Endothelial cell of umbilical vein (primary cell): ENCODE results near the gene APOC4. TPM values are rescaled to one million over a fixed set of nuclear protein-coding genes. Genes with fewer than 3 reads are reported as not detected.

Experiments used
- BruUV-seq: library from RNA; stranded (reverse); fragments of 400-500 nt; replicated peaks from 2 replicates; lab custom pipeline; 2021; lab: Mats Ljungman, UMichigan
- CTCF ChIA-PET: fragments of 300-600, 350-600 bp; sonication (Branson Sonifier 250); formaldehyde crosslinking; loops from one replicate; lab custom pipeline; 2021; ENCODE audit warnings: antibody characterized with exemption, inconsistent platforms; lab: Charles Lee
- POLR2A ChIA-PET: fragments of 300-600, 350-600 bp; sonication (Branson Sonifier 250); formaldehyde crosslinking; loops from one replicate; lab custom pipeline; 2021; ENCODE audit warnings: antibody characterized with exemption, inconsistent platforms; lab: Charles Lee
- DNase-seq: peaks from one replicate; pipeline ENCODE4 v3.0.0-alpha.2; 2011; ENCODE audit warnings: low read depth, low spot score
- FAIRE-seq: peaks from 2 replicates; lab custom pipeline; 2011; peaks lifted over from hg19 to GRCh38; lab: Jason Lieb, UNC
- H2AFZ ChIP-seq: 2 replicates; pipeline ENCODE4 v1.6.0; 2012; ENCODE audit warnings: low read depth, low read length, control low read depth, inconsistent platforms
- H3K27ac ChIP-seq: 2 replicates; pipeline ENCODE4 v1.5.1; 2011; ENCODE audit warnings: low read depth, mild to moderate bottlenecking, control low read depth, low read length, moderate library complexity; ENCODE audit not compliant: insufficient read depth
- H3K27me3 ChIP-seq, 2 experiments: 2 replicates each; pipeline versions ENCODE4 v1.6.0 to v1.6.1; 2011; ENCODE audit warnings: low read length in 2 of 2, mixed read lengths in 1 of 2; ENCODE audit not compliant: control insufficient read depth in 2 of 2, insufficient read depth in 2 of 2
- H3K36me3 ChIP-seq, 2 experiments: 2 replicates in 1 of 2; 3 replicates in 1 of 2; pipeline ENCODE4 v1.5.1; 2011; ENCODE audit warnings: low read length in 2 of 2, mild to moderate bottlenecking in 1 of 2, moderate library complexity in 1 of 2; ENCODE audit not compliant: control insufficient read depth in 2 of 2, insufficient read depth in 2 of 2; ENCODE audit errors: extremely low read depth in 1 of 2
- H3K4me1 ChIP-seq: 3 replicates; pipeline ENCODE4 v1.5.1; 2011; ENCODE audit warnings: mild to moderate bottlenecking, low read length; ENCODE audit not compliant: control insufficient read depth, insufficient read depth; ENCODE audit errors: extremely low read depth
- H3K4me2 ChIP-seq: 2 replicates; pipeline ENCODE4 v1.6.1; 2011; ENCODE audit warnings: low read length, control low read depth, mixed read lengths; ENCODE audit not compliant: insufficient read depth
- H3K4me3 ChIP-seq, 3 experiments: fragments of 200-600 bp in 1 of 3; sonication (generic), shearing (Covaris generic) in 1 of 3; replicated peaks in 1 of 3; 2 replicates each; pipeline ENCODE4 v1.5.1; 2011 to 2016; ENCODE audit warnings: control low read depth in 3 of 3, low read length in 3 of 3, mild to moderate bottlenecking in 2 of 3, inconsistent platforms in 1 of 3, low read depth in 1 of 3, moderate library complexity in 1 of 3; ENCODE audit not compliant: insufficient read depth in 1 of 3
- H3K79me2 ChIP-seq: 2 replicates; pipeline ENCODE4 v1.6.0; 2012; ENCODE audit warnings: low read length, inconsistent platforms; ENCODE audit not compliant: control insufficient read depth, insufficient read depth
- H3K9ac ChIP-seq: replicated peaks from 2 replicates; pipeline ENCODE3; 2011; ENCODE audit warnings: low read length, control low read depth; ENCODE audit not compliant: insufficient read depth; ENCODE audit errors: extremely low read depth
- H3K9me1 ChIP-seq: replicated peaks from 3 replicates; pipeline ENCODE4 v1.6.0; 2011; ENCODE audit warnings: mild to moderate bottlenecking, low read length; ENCODE audit not compliant: control insufficient read depth, insufficient read depth; ENCODE audit errors: extremely low read depth
- H3K9me3 ChIP-seq: replicated peaks from 2 replicates; pipeline ENCODE4 v1.5.1; 2012; ENCODE audit warnings: low read length, inconsistent platforms; ENCODE audit not compliant: control insufficient read depth, insufficient read depth
- H4K20me1 ChIP-seq: replicated peaks from 2 replicates; pipeline ENCODE3; 2011; ENCODE audit warnings: mild to moderate bottlenecking, low read length; ENCODE audit not compliant: control insufficient read depth, insufficient read depth; ENCODE audit errors: extremely low read depth
- FOS ChIP-seq: IDR thresholded peaks from 2 replicates; pipeline ENCODE4 v1.6.1; 2011; ENCODE audit warnings: mild to moderate bottlenecking, low read length, moderate library complexity, borderline replicate concordance; ENCODE audit not compliant: insufficient read depth
- GATA2 ChIP-seq: IDR thresholded peaks from 2 replicates; pipeline ENCODE4 v1.7.0; 2011; ENCODE audit warnings: low read depth, mild to moderate bottlenecking, moderate library complexity, mixed read lengths, low read length; ENCODE audit not compliant: insufficient read length, insufficient read depth
- MYC ChIP-seq: IDR thresholded peaks from one replicate; pipeline ENCODE4 v1.6.1; 2011; ENCODE audit warnings: mild to moderate bottlenecking, low read depth, low read length
- dilution Hi-C: fragments of 300-500 bp; cut with MboI; formaldehyde crosslinking; loops from one replicate; pipeline ENCODE4 v1.15.0; 2019; ENCODE audit warnings: low sequenced_read_pairs; ENCODE audit not compliant: extremely low pct_ligation_motif_present
- intact Hi-C: fragments of 100-400 bp; cut with micrococcal nuclease; formaldehyde crosslinking; loops from one replicate; pipeline ENCODE4 v1.10.0; 2022
- polyA plus RNA-seq, 4 experiments: library from polyadenylated mRNA; depleted of rRNA in 3 of 4; stranded (reverse) in 3 of 4; unstranded in 1 of 4; fragments of >200 nt; gene quantifications; 2 replicates each; pipeline versions ENCODE4 v1.2.1 to v1.2.3, GENCODE V29; 2011 to 2012; ENCODE audit warnings: missing spikeins in 1 of 4
- total RNA-seq: library from RNA; stranded (reverse); gene quantifications from 2 replicates; pipeline ENCODE4 v1.2.3, GENCODE V29; 2021
- TF ChIP-seq, protein P1 (sequence below), 2 donors: IDR thresholded peaks; 1 replicate in 1 of 2; 2 replicates in 1 of 2; pipeline ENCODE4 v1.5.1; 2011; ENCODE audit warnings: low read length in 2 of 2, mild to moderate bottlenecking in 2 of 2, moderate library complexity in 2 of 2, control low read depth in 1 of 2, inconsistent platforms in 1 of 2, low read depth in 1 of 2; ENCODE audit not compliant: insufficient read depth in 1 of 2; ENCODE audit errors: extremely low read depth in 1 of 2
- TF ChIP-seq, protein P2 (sequence below): IDR thresholded peaks from 2 replicates; pipeline ENCODE4 v1.6.1; 2011; ENCODE audit not compliant: insufficient read depth, insufficient read length

The APOC4 gene
- total and polyA plus RNA-seq, 2 donors (not counting 3 experiments of a cell fraction or from before 2014, with no cell fraction given) = not detected

DNA sequence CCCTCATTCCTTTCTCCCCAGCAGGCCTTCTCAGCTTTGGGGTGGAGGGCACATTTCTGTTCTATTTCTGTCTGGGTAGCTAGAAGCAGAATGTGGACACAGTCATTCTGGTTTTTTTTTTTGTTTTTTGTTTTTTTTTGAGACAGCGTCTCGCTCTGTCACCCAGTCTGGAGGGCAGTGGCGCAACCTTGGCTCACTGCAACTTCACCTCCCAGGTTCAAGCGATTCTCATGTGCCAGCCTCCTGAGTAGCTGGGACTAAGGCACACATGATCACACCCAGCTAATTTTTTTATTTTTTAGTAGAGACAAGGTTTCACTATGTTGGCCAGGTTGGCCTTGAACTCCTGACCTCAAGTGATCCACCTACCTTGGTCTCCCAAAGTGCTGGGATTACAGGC lies 33.4 kb downstream of the APOC4 start:
- CTCF ChIA-PET = interaction anchor here (0.6 to 1.5 kb wide), 2 partner anchors 10 to 13 kb away, joined by 3 read pairs; no protein-coding TSS in a partner anchor
- TF ChIP-seq MYC (no peak), GATA2 (no peak), FOS (no peak)
- TF ChIP-seq, protein P1, sequence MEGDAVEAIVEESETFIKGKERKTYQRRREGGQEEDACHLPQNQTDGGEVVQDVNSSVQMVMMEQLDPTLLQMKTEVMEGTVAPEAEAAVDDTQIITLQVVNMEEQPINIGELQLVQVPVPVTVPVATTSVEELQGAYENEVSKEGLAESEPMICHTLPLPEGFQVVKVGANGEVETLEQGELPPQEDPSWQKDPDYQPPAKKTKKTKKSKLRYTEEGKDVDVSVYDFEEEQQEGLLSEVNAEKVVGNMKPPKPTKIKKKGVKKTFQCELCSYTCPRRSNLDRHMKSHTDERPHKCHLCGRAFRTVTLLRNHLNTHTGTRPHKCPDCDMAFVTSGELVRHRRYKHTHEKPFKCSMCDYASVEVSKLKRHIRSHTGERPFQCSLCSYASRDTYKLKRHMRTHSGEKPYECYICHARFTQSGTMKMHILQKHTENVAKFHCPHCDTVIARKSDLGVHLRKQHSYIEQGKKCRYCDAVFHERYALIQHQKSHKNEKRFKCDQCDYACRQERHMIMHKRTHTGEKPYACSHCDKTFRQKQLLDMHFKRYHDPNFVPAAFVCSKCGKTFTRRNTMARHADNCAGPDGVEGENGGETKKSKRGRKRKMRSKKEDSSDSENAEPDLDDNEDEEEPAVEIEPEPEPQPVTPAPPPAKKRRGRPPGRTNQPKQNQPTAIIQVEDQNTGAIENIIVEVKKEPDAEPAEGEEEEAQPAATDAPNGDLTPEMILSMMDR (IDR thresholded peaks at IDR 0.05; ENCODE audit: extremely low read depth in 1 of 2, insufficient read depth in 1 of 2, low read depth in 1 of 2, low read length in 2 of 2) = no peak
- TF ChIP-seq, protein P2, sequence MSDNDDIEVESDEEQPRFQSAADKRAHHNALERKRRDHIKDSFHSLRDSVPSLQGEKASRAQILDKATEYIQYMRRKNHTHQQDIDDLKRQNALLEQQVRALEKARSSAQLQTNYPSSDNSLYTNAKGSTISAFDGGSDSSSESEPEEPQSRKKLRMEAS = no peak

DNA sequence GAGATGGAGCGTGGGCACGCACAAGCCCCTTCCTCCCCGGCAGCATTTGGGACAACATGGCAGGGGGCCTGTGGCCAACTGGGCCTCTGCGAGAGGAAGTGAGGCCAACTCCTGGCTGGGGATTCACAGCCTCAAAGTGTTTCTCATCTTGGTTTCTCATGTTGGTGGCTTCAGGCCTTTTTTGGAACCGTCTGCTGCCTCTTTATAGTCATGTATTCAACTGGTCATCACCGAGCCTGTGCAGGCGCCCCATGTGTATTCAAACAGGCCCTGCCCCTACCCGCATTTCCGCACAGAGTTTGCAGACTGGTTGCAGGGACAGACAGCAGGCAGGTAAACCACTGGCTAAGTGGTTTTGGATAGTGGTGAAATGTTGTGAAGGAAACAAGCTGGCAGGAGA lies 42.0 kb downstream of the APOC4 start:
- no peaks in the 10 kb centered on the region for H3K27me3 ChIP-seq
- H3K4me1 ChIP-seq = no peaks in the 10 kb centered on the region
- dilution Hi-C loops (no loop called here), intact Hi-C loops (no loop called here)
- DNase-seq (no peak), FAIRE-seq (no peak)
- no peak overlapping the region for H3K27ac ChIP-seq
- H3K9ac ChIP-seq = no peak overlapping the region
- H3K9me3 ChIP-seq = no peaks in the 10 kb centered on the region
- TF ChIP-seq GATA2 = no peak
- TF ChIP-seq, protein P1 (IDR thresholded peaks at IDR 0.05; ENCODE audit: extremely low read depth in 1 of 2, insufficient read depth in 1 of 2, low read depth in 1 of 2, low read length in 2 of 2) = no peak
- no peak overlapping the region for H3K4me3 ChIP-seq
- no peaks in the 10 kb centered on the region for H3K9me1 ChIP-seq
- H2AFZ ChIP-seq = no peak overlapping the region
- BruUV-seq = no TSS peak
- H3K4me2 ChIP-seq = no peak overlapping the region
- H3K36me3 ChIP-seq = peaks cover 8 to 39% of the 10 kb centered on the region in 2 experiments
- H3K79me2 ChIP-seq = no peaks in the 10 kb centered on the region
- ChIA-PET POLR2A (no interaction called here), CTCF (no interaction called here)
- H4K20me1 ChIP-seq = no peaks in the 10 kb centered on the region

More for the DNA sequence above, 33.4 kb downstream of the APOC4 start:
- Histone ChIP-seq H4K20me1 (no peaks in the 10 kb centered on the region), H3K79me2 (no peaks in the 10 kb centered on the region), H3K9me3 (no peaks in the 10 kb centered on the region), H3K4me1 (no peaks in the 10 kb centered on the region), H3K9me1 (no peaks in the 10 kb centered on the region), H3K9ac (no peak overlapping the region), H3K27ac (no peak overlapping the region), H3K4me2 (no peak overlapping the region), H2AFZ (no peak overlapping the region), H3K27me3 (no peaks in the 10 kb centered on the region), H3K36me3 (peaks cover 16 to 46% of the 10 kb centered on the region in 2 experiments), H3K4me3 (no peak overlapping the region)
- intact Hi-C loops = no loop called here
- BruUV-seq = no TSS peak
- POLR2A ChIA-PET = no interaction called here
- dilution Hi-C loops = no loop called here
- DNase-seq (no peak), FAIRE-seq (no peak)
